ENCODE results near the gene MEI4.
"Not testable (repeated sequence)": the region's sequence is repeated elsewhere in the genome, so short reads cannot be mapped to it uniquely, and the experiment has no call there.

MEI4 gene

DNA sequence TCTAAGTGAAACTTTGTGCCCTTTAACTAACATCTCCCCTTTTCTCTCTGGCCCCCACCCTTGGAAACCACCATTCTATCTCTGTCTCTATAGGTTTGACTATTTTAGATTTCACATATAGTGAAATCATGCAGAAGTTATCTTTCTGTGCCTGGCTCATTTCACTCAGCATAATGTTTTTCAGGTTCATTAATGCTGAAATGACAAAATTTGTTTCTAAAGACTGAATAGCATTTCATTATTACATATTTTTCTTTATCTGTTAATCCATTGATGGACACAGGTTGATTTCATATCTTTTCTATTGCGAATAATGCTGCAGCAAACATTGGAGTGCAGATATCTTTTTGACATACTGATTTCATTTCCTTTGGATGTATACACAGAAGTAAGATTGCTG lies 30.7 kb downstream of the MEI4 start:
- no peak for DNase-seq

DNA sequence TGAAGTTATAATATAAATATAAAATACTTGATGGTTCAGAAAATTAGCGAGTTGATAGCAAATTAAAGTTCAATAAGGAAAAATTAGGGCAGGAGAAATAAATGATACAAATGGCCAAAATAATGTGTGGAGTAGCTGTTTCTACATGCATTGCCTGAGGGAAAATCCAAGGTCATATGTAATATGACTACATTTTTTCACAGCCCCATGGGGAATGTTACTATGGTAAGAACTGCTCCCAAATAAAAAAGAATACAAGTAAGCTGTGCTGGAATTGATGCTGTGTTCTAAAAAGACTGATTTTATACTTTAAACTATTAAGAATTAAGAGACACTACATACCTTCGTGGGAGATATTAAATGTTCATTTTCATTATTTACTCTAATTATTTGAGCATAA lies 34.1 kb downstream of the MEI4 start:
- DNase-seq, result no peak

DNA sequence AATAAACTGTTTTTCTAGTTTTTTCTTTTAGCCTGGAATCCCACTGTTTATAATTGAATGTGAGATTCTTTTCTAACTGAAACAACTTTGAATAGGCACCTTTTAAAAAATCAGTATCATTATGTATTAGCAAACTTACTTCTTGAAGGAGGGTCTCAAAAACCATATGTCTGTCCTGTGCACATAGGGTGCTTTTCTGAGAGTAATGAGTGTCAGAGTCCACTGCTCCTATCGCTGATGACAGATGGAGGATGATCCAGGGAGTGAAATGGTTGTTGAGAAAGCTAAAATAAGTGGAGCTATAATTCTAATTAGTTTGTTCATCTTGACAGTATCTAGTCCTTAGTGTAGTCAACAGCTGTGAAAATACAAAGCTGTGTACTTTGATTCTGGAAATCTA lies 35.8 kb downstream of the MEI4 start:
- DNase-seq, result no peak

DNA sequence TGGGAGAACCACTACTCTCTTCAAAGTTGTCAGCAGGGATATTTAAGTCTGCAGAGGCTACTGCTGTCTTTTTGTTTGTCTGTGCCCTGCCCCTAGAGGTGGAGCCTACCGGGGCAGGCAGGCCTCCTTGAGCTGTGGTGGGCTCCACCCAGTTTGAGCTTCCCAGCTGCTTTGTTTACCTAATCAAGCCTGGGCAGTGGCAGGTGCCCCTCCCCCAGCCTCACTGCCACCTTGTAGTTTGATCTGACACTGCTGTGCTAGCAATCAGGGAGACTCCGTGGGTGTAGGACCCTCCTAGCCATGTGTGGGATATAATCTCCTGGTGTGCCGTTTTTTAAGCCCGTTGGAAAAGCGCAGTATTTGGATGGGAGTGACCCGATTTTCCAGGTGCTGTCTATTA lies 47.3 kb downstream of the MEI4 start:
- DNase-seq, result not testable (repeated sequence)

DNA sequence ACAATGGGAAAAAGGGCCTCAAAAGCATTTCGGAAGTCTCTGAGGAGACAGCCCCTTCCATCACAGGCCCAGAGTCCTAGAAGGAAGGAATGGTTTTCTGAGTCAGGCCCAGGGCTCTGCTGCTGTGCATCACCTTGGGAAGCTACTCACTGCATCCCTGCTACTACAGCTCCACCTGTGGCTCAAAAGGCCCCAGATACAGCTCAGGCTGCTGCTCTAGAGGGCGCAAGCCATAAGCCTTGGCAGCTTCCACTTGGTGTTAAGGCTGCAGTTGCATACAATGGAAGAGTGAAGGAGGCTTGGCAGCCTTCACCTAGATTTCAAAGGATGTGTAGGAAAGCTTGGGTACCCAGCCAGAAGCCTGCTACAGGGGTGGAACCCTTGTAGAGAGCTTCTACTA lies 54.8 kb downstream of the MEI4 start:
- no peak for DNase-seq

DNA sequence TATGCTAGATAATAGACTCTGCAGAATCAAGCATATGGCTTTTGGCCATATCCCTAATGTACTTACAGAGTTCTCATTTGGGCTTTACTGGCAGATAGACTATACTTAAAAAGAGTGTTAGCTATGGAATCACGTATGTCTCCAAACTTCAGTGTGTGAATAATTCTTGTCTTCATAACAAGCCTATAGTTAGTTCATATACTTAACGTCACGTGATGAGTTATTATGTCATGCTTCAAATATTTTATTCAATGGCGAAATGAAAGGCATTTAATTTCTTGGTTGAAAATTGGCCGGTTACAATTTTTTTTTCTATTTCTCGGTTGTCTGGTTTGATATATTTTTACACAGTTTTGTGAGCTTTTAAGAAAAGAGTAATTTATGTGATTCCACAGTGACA lies 62.7 kb downstream of the MEI4 start:
- DNase-seq, result no peak

DNA sequence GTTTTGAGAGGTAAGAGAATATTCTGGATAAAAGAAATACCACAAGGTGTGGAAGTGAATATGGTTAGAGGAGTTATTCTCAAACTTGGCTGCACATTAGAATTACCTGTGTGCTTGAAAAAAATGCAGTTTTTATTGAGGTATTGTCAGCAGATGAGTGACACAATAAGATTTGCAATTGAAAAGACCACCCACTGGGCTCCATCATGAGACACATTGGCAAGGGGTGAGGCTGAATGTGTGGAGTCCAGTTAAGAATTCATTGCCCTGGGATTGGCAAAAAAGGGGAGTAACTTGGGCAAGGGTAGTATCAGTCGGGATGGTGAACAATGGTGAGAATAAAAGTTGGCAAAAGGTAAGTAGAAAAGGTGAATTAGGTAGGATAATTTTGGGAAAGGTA lies 63.5 kb downstream of the MEI4 start:
- no peak for DNase-seq

DNA sequence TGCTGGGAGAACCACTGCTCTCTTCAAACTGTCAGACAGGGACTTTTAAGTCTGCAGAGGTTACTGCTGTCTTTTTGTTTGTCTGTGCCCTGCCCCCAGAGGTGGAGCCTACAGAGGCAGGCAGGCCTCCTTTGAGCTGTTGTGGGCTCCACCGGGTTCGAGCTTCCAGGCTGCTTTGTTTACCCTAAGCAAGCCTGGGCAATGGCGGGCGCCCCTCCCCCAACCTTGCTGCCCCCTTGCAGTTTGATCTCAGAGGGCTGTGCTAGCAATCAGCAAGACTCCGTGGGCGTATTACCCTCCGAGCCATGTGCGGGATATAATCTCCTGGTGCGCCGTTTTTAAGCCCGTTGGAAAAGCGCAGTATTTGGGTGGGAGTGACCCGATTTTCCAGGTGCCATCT lies 83.2 kb downstream of the MEI4 start:
- DNase-seq, result not testable (repeated sequence)

DNA sequence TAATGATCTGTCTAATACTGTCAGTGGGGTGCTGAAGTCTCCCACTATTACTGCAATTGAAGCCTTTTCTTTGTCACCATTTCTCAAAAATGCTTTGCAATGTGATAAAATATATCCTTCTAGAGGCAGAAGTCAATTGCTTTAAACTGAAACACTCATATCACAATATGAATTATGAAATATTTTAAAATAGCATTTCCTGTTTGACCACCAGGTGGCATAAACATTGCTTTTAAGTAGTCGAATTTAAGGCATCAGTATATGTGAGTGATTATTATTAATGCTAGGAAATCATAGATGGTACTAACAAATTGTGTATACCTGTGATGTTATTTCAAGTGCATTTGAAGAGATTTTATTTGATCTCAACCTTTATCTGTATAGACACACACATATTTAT lies 87.5 kb downstream of the MEI4 start:
- DNase-seq, result peak in 2 of 3 donors; percentile 4 to 9

DNA sequence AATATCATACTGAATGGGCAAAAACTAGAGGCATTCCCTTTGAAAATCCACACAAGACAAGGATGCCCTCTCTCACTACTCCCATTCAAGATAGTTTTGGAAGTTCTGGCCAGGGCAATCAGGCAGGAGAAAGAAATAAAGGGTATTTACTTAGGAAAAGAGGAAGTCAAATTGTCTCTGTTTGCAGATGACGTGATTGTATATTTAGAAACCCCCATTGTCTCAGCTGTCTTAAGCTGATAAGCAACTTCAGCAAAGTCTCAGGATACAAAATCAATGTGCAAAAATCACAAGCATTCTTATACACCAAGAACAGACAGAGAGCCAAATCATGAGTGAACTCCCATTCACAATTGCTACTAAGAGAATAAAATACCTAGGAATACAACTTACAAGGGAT lies 99.3 kb downstream of the MEI4 start:
- DNase-seq, result not testable (repeated sequence)

DNA sequence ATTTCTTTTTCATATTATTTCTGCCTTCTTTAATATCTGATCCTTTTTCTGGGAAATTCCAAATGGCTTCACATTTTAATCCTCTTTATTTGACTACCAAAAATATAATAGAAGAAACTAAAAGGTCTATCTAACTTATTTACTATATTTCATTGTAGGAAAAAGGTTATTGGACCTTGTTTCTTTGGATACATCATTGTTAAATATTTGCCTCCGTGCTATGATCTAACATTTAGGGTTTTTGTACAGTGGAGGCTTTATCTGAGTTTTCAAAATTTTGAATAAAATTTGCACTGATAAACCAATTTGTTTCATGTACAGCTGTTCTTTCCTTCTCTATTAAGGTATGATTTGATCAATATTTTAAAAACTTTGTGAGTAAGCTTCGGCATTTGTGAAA lies 109.5 kb downstream of the MEI4 start:
- DNase-seq, result no peak

DNA sequence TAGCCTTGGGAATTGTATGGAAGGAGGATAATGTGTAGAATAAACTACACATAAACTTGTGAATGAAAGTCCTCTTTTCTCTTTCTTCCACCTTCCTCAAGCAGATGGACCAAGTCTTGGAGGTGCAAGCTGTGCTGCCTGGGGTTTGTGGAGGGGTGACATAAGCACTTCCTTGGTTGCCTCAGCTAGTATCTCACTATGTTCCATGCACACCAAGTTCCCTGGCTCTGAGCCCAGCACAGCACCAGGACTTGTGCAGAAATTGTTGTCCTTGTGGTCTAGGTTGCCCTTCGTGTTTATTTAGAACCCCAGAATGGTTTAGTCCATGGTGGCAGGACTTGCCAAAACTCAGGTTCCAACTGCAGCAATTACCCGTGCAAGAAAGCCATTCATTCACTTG lies 110.3 kb downstream of the MEI4 start:
- no peak for DNase-seq

DNA sequence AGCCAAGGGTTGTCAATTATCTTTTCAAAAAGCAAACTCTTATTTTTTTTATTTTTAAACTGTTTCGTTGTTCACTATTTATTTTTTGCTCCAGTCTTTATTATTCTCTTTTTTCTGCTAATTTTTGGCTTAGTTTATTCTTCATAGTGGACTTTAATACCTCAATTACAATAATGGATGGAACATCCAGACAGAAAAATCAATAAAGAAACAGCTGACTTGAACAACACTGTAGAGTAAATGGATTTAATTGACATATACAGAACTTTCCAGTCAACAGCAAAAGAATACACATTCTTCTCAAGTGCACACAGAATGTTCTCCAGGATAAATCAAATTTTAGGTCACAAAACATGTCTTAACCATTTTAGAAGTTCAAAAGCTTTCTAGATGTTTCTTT lies 111.5 kb downstream of the MEI4 start:
- no peak for DNase-seq

DNA sequence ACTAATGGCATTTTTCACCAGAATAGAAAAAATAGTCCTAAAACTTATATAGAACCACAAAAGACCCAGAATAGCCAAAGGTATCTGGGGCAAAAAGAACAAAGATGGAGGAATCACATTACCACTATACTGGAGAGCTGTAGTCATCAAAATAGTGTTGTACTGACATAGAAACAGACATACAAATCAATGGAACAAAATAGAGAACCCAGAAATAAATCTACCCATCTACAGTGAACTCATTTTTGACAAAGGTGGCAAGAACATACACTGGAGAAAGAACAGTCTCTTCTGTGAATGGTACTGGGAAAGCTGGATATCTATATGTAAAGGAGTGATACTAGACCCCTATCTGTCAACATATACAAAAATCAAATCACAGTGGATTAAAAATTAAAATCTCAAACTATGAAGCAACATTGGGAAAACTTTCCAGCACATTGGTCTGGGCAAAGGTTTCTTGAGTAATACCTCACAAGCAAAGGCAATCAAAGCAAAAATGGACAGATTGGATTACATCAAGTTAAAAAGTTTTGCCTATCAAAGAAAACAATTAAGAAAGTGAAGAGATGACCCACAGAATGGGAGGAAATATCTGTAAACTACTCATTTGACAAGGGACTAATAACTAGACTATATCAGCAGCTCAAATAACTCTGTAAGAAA lies 120.5 kb downstream of the MEI4 start:
- DNase-seq, result no peak

DNA sequence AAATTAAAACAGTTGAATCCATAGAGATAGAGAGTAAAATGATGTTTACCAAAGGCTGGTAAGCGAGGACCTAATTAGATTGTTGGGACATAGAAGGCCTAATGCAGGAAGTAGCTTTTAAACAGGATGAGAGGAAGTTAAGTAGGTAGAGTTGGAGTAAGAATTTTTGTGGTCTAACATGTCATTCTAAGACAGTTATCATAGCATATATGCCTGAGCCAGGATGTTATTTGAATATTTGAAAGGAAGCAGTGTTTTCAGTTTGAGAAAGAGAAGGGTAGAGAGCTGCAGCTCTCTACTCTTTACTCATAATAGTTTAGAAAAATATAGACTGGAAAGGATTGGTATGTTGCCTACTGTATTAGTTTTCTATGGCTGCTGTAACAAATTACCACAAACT lies 121.6 kb downstream of the MEI4 start:
- no peak for DNase-seq

DNA sequence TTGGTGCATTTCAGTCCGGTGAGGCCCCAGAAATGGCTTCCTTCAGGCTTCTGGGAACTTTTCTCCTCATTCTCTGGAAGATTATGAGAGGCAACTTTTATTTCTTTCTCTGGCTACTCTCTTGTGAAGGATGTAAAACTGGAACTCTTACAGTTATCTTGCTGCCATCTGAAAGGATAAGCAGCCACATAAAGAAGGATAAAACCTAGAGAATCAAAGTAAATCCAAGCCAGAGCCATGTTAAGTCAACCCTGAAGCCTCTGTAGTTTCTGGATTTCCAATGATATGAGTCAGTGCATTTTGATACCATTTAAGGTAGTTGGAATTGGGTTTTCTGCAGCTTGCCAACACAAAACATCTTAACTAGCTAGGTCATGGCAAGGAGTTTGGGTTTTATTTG lies 123.6 kb downstream of the MEI4 start:
- DNase-seq, result no peak

DNA sequence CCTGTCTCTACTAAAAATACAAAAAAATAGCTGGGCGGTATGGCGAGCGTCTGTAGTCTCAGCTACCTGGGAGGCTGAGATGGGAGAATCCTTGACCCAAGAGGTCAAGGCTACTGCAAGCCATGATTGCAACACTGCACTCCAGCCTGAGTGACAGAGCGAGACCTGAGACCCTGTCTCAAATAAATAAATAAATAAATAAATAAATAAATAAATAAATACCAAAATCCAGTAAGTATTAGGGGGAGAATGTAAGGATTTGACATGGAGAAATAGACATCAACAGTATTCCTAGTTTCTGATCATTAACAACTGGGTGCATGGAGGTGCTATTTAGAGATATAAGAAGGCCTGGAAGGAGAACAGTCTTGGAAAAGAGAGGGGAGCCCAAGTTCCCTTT lies 125.7 kb downstream of the MEI4 start:
- DNase-seq, result no peak

DNA sequence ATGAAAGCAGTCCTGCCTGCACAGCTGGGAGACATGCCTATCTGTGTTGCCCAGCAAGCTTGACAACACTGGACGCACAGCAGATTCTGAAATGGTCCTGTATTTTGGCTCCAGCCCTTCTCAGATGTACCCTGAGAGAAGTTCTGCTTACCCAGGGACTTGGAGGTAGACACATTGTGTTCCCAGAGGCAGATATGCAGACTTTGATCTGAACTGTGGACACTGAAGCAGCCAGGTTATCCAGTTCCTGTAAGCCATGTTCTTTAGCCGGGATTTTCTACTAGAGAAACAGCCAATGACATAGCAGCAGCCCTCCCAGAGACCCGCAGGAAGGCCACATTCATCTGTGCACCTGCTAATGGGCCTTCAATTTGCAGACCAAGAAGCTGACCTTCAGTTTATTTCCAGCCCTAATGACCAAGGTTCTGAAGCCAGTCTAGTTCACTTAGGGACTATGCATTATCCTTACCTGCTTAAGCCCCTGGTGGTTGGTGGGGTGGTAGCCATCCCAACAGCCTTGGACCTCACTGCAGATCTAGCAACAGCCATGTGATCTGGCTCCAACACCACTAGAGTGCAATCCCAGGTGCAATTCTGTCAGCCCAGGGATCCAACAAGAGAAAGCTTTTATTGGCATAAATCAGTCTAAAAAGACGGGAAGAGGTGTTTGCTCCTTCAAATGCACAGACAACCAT lies 134.2 kb downstream of the MEI4 start:
- no peak for DNase-seq

DNA sequence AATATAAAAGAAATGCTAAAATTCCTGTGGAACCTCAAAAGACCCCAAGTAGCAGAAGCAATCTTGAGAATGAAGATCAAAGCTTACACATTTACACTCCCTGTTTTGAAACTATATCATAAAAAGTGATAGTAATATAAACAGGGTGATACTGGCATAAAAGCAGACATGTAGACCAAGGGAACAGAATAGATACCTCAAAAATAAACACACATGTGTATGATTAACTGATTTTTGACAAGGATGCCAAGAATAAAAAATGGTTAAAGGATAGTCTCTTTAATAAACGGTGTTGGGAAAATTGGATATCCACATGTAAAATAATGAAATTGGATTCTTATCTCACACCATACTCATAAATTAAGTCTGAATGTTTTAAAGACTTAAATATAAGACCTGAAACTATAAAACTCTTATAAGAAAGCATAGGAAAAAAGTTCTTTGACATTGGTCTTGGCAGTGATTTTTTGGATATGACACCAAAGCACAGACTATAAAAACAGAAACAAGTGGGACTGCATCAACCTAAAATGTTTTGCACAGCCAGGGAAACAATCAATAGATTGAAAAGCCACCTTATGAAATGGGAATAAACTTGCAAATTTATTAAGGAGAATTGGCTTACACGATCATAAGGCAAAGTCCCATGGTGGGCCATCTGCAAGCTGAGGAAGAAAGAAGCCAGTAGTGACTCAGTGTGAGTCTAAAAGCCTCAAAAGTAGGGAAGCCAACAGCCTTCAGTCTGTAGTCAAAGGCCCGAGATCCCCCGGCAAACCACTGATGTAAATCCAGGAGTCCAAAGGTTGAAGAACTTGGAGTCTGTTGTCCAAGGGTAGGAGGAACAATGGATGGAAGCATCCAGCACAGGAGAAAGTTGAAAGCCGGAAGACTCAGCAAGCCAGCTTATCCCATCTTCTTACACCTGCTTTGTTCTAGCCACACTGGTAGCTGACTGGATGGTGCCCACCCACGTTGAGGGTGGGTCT lies 144.3 kb downstream of the MEI4 start:
- no peak for DNase-seq

DNA sequence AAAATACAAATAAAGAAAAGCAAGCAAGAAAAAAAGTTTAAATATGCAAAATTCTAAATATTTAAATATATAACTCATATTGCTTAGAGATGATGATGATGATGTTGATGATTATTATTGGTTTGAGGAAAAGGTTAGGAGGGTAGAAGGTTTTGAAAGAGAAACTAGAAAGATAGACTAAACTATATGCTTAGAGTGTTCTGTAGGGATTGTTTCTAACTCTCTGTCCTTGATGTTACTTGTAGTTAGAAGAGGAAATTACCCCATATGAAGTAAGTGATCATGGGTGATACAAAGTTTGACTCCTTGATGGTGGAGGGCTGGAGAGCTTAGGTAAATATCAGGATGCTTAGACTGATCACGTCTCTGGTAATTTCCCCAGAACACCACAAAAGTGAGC lies 159.5 kb downstream of the MEI4 start:
- no peak for DNase-seq

DNA sequence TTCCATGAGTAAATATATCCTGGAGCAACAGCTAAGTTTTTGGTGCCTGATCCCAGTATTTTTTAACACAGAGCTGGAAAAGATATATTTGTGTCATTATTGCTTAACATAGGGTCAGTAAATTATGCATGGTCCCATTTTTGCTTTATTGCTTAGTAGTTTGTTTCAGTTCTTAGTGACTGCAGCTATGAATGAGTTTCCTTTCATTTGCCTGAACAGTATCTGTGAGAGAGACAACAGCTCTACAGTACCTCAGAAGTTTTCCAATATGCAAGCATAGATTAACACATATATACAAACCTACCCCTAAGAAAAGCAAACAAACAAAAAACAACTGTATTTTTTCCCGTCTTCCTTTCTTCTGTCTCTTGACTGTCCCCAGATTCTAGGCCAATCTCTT lies 160.3 kb downstream of the MEI4 start:
- DNase-seq, result no peak

DNA sequence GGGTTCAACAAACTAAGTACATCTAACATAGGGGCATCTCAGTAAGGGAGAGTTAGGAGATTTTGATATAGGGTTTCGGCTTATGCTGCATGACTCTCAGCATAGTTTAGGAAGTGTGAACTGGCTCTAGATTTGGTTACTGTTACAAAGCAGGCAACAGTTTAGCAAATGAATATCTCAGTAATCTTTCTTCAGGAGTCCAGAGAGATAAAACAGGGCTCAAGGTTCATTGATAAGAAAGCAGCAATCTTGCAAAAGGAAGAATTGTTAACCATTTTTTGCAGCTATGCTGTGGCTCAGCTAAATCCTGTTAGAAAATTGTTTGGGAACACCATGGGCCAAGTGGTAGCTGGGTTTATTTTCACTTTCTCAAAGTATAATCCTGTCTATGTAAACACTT lies 161.3 kb downstream of the MEI4 start:
- DNase-seq, result no peak

DNA sequence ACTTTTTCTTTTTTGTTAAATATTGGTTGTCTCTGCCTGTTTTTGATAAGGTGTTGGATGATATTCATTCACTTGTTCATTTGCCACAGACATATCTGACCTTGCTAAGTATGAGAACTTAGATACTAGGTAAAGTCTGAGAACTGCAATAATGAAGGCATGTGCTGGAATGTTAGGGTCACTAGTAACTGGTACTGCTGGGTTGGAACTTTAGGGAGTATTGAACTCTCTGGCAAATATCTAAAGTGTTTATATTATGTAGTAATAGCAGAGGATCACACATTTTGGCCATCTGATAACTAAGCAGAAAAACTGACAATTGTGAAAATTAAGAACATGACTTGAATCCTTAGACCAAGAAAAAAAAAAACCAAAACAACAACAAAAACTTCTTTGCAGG lies 162.7 kb downstream of the MEI4 start:
- DNase-seq, result no peak

DNA sequence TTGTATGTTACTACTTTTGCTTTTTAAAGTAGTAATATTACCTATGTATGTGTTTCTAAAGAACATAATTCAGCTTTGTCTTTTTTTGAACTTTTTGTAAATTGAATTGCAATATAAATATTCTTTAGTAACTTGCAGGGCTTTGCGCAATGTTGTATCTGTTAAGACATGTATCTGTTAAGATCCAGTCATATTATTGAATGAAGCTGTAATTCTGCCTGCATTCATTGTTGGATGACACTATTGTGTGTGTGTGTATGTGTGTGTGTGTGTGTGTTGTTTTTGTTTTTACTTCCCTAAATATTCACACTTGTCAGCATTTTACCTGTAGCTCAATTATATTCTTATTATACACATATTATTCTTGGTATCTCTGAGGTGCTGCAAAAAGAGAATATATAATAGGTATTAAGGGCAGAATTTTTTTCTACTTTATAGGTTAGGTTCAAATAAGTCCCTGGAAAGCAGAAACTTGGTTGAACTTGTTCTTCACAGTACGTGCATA lies 164.0 kb downstream of the MEI4 start:
- DNase-seq, result no peak

Data from suppressor macrophage treated with lipopolysaccharide for 1 hour (primary cell).